HuH-7.5 (cell line): ENCODE measurements around the gene TMEM167B.
"Not testable (repeated sequence)": the region's sequence is repeated elsewhere in the genome, so short reads cannot be mapped to it uniquely, and the experiment has no call there.

Experiments used
- DNase-seq: peaks from one replicate; pipeline ENCODE4 v3.0.0; 2011; ENCODE audit warnings: low spot score

Gene TMEM167B

GRCh38 chr1:109113590-109114341 lies 23.2 kb downstream of the TMEM167B start, which contains the start of gene ELAPOR1:
Gene ELAPOR1, plus strand, starts transcription at chr1:109114115. Its CDS starts 69 bp downstream, at chr1:109114184.
- no peak for DNase-seq

- DNase-seq: no peak
Observed at GRCh38 chr1:109114342-109114674, 23.7 kb downstream of the TMEM167B start.

- no peak for DNase-seq
Observed at GRCh38 chr1:109115685-109116084, 25.1 kb downstream of the TMEM167B start.

- DNase-seq: no peak
Observed at GRCh38 chr1:109116286-109116685, 25.7 kb downstream of the TMEM167B start.

- no peak for DNase-seq
Observed at GRCh38 chr1:109118089-109118488, 27.5 kb downstream of the TMEM167B start.

GRCh38 chr1:109120356-109120755 lies 29.8 kb downstream of the TMEM167B start:
- DNase-seq: no peak

- DNase-seq: no peak
Observed at GRCh38 chr1:109131059-109131458, 40.5 kb downstream of the TMEM167B start.

- DNase-seq: no peak
Observed at GRCh38 chr1:109131800-109132199, 41.2 kb downstream of the TMEM167B start.

GRCh38 chr1:109133002-109133706 lies 42.6 kb downstream of the TMEM167B start:
- DNase-seq: no peak

- DNase-seq: no peak
Observed at GRCh38 chr1:109133815-109134214, 43.3 kb downstream of the TMEM167B start.

GRCh38 chr1:109134423-109134822 lies 43.9 kb downstream of the TMEM167B start:
- DNase-seq: no peak

- no peak for DNase-seq
Observed at GRCh38 chr1:109135940-109136339, 45.4 kb downstream of the TMEM167B start.

GRCh38 chr1:109136766-109137165 lies 46.2 kb downstream of the TMEM167B start:
- DNase-seq: no peak

GRCh38 chr1:109137958-109138357 lies 47.4 kb downstream of the TMEM167B start:
- DNase-seq: no peak

GRCh38 chr1:109138358-109138757 lies 47.8 kb downstream of the TMEM167B start:
- DNase-seq: no peak

GRCh38 chr1:109140392-109140791 lies 49.8 kb downstream of the TMEM167B start:
- DNase-seq: no peak

GRCh38 chr1:109142260-109142659 lies 51.7 kb downstream of the TMEM167B start:
- no peak for DNase-seq

- DNase-seq: not testable (repeated sequence)
Observed at GRCh38 chr1:109142725-109143124, 52.2 kb downstream of the TMEM167B start.
